ENCODE measurements around the gene SLC9A9.

The SLC9A9 gene

GRCh38 chr3:143339451-143339850, 508.8 kb downstream of the SLC9A9 start:
- Histone ChIP-seq H3K9ac (no peak overlapping the region), H3K4me3 (no peak overlapping the region), H3K4me2 (no peak overlapping the region), H3K27me3 (no peaks in the 10 kb centered on the region), H4K20me1 (no peaks in the 10 kb centered on the region; a peak in 1 of 22 replicates), H3K9me3 (replicated peaks in 1 of 11) (peaks cover 0 to 14% (median 0%) of the 10 kb centered on the region in 11 experiments; a peak in 10 of 22 replicates), H3K4me1 (0 out of 20 replicates have a peak, but pooled peaks cover 0 to 4% (median 0%) of the 10 kb centered on the region in 10 experiments), H3K36me3 (peaks cover 0 to 38% (median 0%) of the 10 kb centered on the region in 11 experiments; a peak in 5 of 22 replicates), H3K27ac (no peak overlapping the region)
- TF ChIP-seq Cebpa-rat (IDR thresholded peaks at IDR 0.05): no peak

DNA sequence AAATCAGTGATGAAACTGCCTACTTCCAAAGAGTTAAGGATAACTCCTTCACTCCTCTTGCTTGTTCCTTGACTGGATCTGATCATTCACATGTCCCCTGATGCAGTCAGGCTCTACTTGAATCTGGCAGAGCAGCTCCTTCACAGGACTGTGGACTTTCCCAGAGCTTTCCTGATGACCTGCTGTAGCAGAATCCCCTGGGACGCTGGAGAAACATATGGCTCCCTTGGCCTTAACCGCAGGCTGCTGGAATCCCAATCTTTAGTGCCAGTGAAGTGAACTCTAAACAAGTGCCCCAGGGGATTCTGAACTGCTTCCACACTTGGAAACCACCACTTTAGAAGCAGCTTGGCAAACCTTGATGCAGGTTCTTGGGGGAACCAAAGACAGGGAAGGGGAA, 510.9 kb downstream of the SLC9A9 start:
- no peak for TF ChIP-seq Cebpa-rat (IDR thresholded peaks at IDR 0.05)
- H3K4me2 ChIP-seq: no peak overlapping the region
- H3K9me3 ChIP-seq (replicated peaks in 1 of 11): peaks cover 0 to 14% (median 0%) of the 10 kb centered on the region in 11 experiments; a peak in 10 of 22 replicates
- H3K9ac ChIP-seq: no peak overlapping the region
- H3K36me3 ChIP-seq: peaks cover 0 to 44% (median 0%) of the 10 kb centered on the region in 11 experiments; a peak in 5 of 22 replicates
- peaks cover 0 to 6% (median 0%) of the 10 kb centered on the region in 10 experiments; a peak in 4 of 20 replicates for H3K4me1 ChIP-seq
- no peak overlapping the region for H3K4me3 ChIP-seq
- H3K27me3 ChIP-seq: no peaks in the 10 kb centered on the region
- no peak overlapping the region for H3K27ac ChIP-seq
- no peaks in the 10 kb centered on the region; a peak in 1 of 22 replicates for H4K20me1 ChIP-seq

DNA sequence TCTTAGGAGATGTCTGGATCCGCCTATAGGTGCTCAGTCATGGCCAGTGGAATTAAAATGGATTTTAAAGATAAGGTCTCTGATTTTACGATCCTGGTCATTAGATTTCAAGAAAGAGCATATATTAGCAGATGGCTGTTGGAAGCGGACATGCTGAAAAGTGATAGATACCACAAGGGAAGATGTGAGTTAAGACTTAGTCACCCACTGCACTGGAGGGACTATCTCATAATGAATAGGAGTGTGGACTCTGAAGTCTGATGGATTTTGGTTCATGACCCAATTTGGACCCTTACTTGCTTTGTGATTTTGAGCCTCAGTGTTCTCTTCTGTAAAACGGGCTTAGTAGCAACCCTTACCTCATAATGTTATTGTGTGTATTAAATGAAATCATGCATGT, 514.0 kb downstream of the SLC9A9 start:
- Histone ChIP-seq H3K27me3 (no peaks in the 10 kb centered on the region), H3K36me3 (peaks cover 0 to 42% (median 0%) of the 10 kb centered on the region in 11 experiments; a peak in 5 of 22 replicates), H3K4me3 (no peak overlapping the region), H3K9ac (no peak overlapping the region), H3K9me3 (replicated peaks in 1 of 11) (peaks cover 0 to 14% (median 0%) of the 10 kb centered on the region in 11 experiments; a peak in 10 of 22 replicates), H3K4me2 (no peak overlapping the region), H4K20me1 (no peaks in the 10 kb centered on the region; a peak in 1 of 22 replicates), H3K27ac (no peak overlapping the region), H3K4me1 (peaks cover 0 to 30% (median 3%) of the 10 kb centered on the region in 10 experiments; a peak in 7 of 20 replicates)
- no peak for TF ChIP-seq Cebpa-rat (IDR thresholded peaks at IDR 0.05)

DNA sequence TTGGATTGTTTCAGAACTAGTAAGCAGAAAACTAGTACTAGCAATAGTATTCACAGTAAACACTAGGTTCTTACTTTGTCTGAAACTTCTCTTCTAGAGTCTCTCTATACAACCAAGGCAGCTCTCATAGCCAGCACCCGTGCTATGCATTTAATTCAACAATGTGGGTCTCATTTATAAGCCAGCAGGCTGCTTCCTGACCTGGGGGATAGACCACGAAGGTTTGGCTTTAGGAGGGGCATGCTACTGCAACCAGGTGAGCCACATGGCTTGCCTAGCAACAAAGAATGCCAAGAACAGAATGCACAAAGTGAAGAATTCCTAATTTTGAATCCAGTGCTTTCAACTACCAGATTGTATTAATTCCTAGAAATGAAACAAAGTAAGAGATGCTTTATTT, 514.9 kb downstream of the SLC9A9 start:
- no peak for TF ChIP-seq Cebpa-rat (IDR thresholded peaks at IDR 0.05)
- Histone ChIP-seq H3K4me1 (peaks cover 0 to 39% (median 3%) of the 10 kb centered on the region in 10 experiments; a peak in 7 of 20 replicates), H3K27me3 (no peaks in the 10 kb centered on the region), H3K9ac (no peak overlapping the region), H3K36me3 (peaks cover 0 to 34% (median 0%) of the 10 kb centered on the region in 11 experiments; a peak in 5 of 22 replicates), H4K20me1 (no peaks in the 10 kb centered on the region; a peak in 1 of 22 replicates), H3K27ac (no peak overlapping the region), H3K4me2 (no peak overlapping the region), H3K9me3 (replicated peaks in 1 of 11) (peaks cover 0 to 14% (median 0%) of the 10 kb centered on the region in 11 experiments; a peak in 10 of 22 replicates), H3K4me3 (no peak overlapping the region)

DNA sequence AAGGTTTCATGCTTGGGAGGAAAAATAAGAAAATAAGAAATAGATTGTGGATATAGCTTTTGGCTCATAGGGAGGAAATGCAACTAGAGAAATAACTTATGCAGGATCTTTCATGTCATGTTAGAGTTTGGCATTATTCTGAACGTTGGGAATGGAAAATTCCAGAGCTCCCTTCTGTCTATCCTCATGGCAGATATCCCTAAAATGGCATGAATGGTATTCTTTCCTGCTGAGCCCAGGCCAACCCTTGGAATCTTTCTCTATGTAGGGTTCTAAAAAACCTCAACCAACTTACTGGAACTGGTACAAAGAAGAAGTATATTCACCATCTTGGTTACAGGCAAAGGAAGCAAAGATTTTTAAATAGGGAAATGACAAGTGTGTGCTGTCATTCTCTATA, 516.2 kb downstream of the SLC9A9 start:
- Histone ChIP-seq H3K4me1 (peaks cover 4 to 52% (median 11%) of the 10 kb centered on the region in 10 experiments), H3K27ac (no peak overlapping the region), H3K9ac (no peak overlapping the region), H3K4me3 (no peak overlapping the region), H3K4me2 (peak overlapping the region in 3 of 11 experiments; percentile 32 to 61 (median 49); a peak in 4 of 22 replicates), H3K36me3 (peaks cover 0 to 22% (median 0%) of the 10 kb centered on the region in 11 experiments; a peak in 1 of 22 replicates), H3K9me3 (replicated peaks in 1 of 11) (peaks cover 0 to 14% (median 0%) of the 10 kb centered on the region in 11 experiments; a peak in 10 of 22 replicates), H3K27me3 (no peaks in the 10 kb centered on the region), H4K20me1 (no peaks in the 10 kb centered on the region)
- TF ChIP-seq Cebpa-rat (IDR thresholded peaks at IDR 0.05): no peak

DNA sequence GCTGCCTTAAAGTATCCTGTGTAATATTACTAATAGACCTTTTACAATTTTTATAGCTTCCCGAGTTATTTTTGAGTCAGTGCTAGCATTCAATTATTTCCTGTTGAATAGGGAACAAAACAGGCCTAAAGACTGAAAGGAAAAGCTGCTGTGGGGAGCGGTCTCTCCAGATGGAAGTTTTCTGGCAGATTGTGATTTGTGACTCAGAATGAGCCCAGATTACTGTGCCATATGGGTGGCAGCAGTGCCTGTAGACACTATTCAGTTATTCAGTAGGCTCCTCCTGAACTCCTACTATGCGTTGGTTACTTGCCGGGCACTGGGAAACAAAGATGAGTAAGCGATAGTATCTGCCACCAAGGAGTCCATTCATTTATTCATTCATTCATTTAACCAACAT, 516.9 kb downstream of the SLC9A9 start:
- peak overlapping the region in 1 of 11 experiments; percentile 37; a peak in 1 of 22 replicates for H3K9ac ChIP-seq
- no peak for TF ChIP-seq Cebpa-rat (IDR thresholded peaks at IDR 0.05)
- no peaks in the 10 kb centered on the region for H3K27me3 ChIP-seq
- no peak overlapping the region for H3K4me3 ChIP-seq
- peak overlapping the region in 4 of 11 experiments; percentile 2 to 61 (median 40); a peak in 6 of 22 replicates for H3K4me2 ChIP-seq
- H3K27ac ChIP-seq: no peak overlapping the region
- H4K20me1 ChIP-seq: no peaks in the 10 kb centered on the region
- H3K9me3 ChIP-seq (replicated peaks in 1 of 11): peaks cover 0 to 14% (median 0%) of the 10 kb centered on the region in 11 experiments; a peak in 10 of 22 replicates
- H3K4me1 ChIP-seq: peaks cover 11 to 59% (median 17%) of the 10 kb centered on the region in 10 experiments
- peaks cover 0 to 22% (median 0%) of the 10 kb centered on the region in 11 experiments; a peak in 1 of 22 replicates for H3K36me3 ChIP-seq

DNA sequence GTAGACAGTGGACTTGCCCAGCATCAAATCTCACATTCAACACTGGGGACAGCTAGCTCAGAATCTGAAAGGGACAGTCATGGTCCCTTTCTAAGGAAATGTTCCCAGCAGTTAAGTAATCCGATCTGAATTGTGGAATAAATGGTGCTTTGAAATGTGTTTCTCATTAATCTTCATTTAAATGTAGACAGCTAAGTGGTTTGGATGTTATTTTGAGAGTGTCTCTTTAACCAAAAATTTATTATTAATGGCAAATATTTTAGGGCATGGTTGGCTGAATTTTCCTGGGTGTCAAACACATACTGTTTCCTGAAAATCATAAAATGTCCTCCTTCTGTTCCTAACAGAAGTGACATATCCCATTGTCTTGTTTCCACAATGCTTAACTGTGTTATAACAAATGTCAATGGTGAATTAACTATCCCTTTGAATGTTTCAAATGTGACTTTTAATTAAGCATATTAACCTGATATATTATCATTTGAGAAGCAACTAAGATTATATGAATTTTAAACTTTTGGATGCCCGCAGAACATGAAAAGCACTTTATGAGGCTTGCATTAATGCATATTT, 517.9 kb downstream of the SLC9A9 start:
- Histone ChIP-seq H3K4me2 (no peak overlapping the region), H3K27ac (no peak overlapping the region), H3K9me3 (replicated peaks in 1 of 11) (peaks cover 0 to 8% (median 0%) of the 10 kb centered on the region in 11 experiments; a peak in 10 of 22 replicates), H4K20me1 (no peaks in the 10 kb centered on the region), H3K4me1 (peaks cover 13 to 65% (median 20%) of the 10 kb centered on the region in 10 experiments), H3K27me3 (no peaks in the 10 kb centered on the region), H3K36me3 (peaks cover 0 to 19% (median 0%) of the 10 kb centered on the region in 11 experiments; a peak in 2 of 22 replicates), H3K4me3 (no peak overlapping the region), H3K9ac (no peak overlapping the region)
- no peak for TF ChIP-seq Cebpa-rat (IDR thresholded peaks at IDR 0.05)

GRCh38 chr3:143329567-143330211, 518.6 kb downstream of the SLC9A9 start:
- H3K9ac ChIP-seq: no peak overlapping the region
- 0 out of 22 replicates have a peak, but pooled peaks cover 0 to under 1% (median 0%) of the 10 kb centered on the region in 11 experiments for H3K9me3 ChIP-seq (replicated peaks in 1 of 11)
- peaks cover 13 to 70% (median 20%) of the 10 kb centered on the region in 10 experiments for H3K4me1 ChIP-seq
- no peak overlapping the region for H3K27ac ChIP-seq
- H3K36me3 ChIP-seq: peaks cover 0 to 19% (median 0%) of the 10 kb centered on the region in 11 experiments; a peak in 2 of 22 replicates
- peak overlapping the region in 1 of 11 experiments; percentile 79; a peak in 1 of 22 replicates for H3K4me2 ChIP-seq
- H3K4me3 ChIP-seq: no peak overlapping the region
- no peaks in the 10 kb centered on the region for H4K20me1 ChIP-seq
- H3K27me3 ChIP-seq: no peaks in the 10 kb centered on the region
- TF ChIP-seq Cebpa-rat (IDR thresholded peaks at IDR 0.05): no peak

DNA sequence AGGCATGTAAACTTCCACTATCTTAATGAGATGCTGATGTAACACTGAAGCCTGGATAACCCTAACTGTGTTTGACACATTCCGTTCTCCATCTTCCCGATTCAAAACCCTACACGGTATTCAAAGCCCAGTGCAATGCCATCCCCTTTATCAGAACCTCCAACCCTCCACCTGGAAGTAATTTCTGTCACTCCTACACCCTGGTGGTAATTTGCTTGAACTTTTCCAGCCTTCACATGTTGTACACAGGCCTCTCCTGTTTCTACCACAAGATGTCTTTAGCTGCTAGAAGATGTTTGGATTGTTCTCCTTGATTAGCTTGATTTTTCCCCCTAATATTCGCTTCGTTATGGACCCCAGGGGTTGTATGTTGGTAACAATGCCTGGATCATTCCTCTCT, 519.8 kb downstream of the SLC9A9 start:
- Histone ChIP-seq H3K9me3 (replicated peaks in 1 of 11) (no peaks in the 10 kb centered on the region), H3K9ac (no peak overlapping the region), H3K27me3 (no peaks in the 10 kb centered on the region)

More for the DNA sequence above, 519.8 kb downstream of the SLC9A9 start:
- Histone ChIP-seq H3K36me3 (peaks cover 0 to 21% (median 0%) of the 10 kb centered on the region in 11 experiments; a peak in 4 of 22 replicates), H4K20me1 (no peaks in the 10 kb centered on the region), H3K4me1 (peaks cover 13 to 78% (median 20%) of the 10 kb centered on the region in 10 experiments), H3K4me2 (peak overlapping the region in 2 of 11 experiments; percentile 79 to 81; a peak in 4 of 22 replicates), H3K27ac (no peak overlapping the region), H3K4me3 (no peak overlapping the region)
- TF ChIP-seq Cebpa-rat (IDR thresholded peaks at IDR 0.05): no peak

All from BLaER1 treated with 17β-estradiol and CSF1 and Interleukin-3, amounts not matched to agents 10 nM and 100 nM (cell line).